Measurements from ENCODE around the gene SOX6. TPM values are rescaled to one million over a fixed set of nuclear protein-coding genes. Genes with fewer than 3 reads are reported as not detected.

Gene SOX6
- total RNA-seq, 1 experiment from 2014 or later = not detected

- no peak overlapping the region for H3K23ac ChIP-seq (ENCODE audit: insufficient read length, low read depth, low read length)
- no peaks in the 10 kb centered on the region for H3K4me1 ChIP-seq (ENCODE audit: insufficient read depth, low read length)
- Mint-ChIP-seq H3K4me3 (no peak overlapping the region), H3K4me1 (no peaks in the 10 kb centered on the region), H3K27me3 (ENCODE audit: low read depth) (peaks cover 22% of the 10 kb centered on the region), H3K36me3 (ENCODE audit: insufficient read depth in 1 of 3, low read depth in 3 of 3) (no peaks in the 10 kb centered on the region), H3K27ac (no peak overlapping the region), H3K9me3 (no peaks in the 10 kb centered on the region)
- no peak for DNase-seq
- no peak overlapping the region for H2BK120ac ChIP-seq (ENCODE audit: low read depth, low read length, poor library complexity, severe bottlenecking)
- H2AFZ ChIP-seq (ENCODE audit: low read length) = no peak overlapping the region
- no peaks in the 10 kb centered on the region for H3K23me2 ChIP-seq (ENCODE audit: insufficient read length, low read depth, low read length, poor library complexity, severe bottlenecking)
- no peak overlapping the region for H2BK12ac ChIP-seq (ENCODE audit: insufficient read length, low read depth, low read length)
- H3K56ac ChIP-seq (ENCODE audit: insufficient read length, low read depth, low read length) = no peak overlapping the region
- H2BK20ac ChIP-seq (ENCODE audit: low read depth, low read length, poor library complexity, severe bottlenecking) = no peak overlapping the region
- H3K4ac ChIP-seq (ENCODE audit: low read depth, low read length) = no peak overlapping the region
- H3K4me2 ChIP-seq (ENCODE audit: insufficient read depth, insufficient read length, low read length) = no peak overlapping the region
- no peak overlapping the region for H3K27ac ChIP-seq (ENCODE audit: insufficient read length, low read depth, low read length)
- H4K20me1 ChIP-seq (ENCODE audit: control insufficient read depth, insufficient read depth, insufficient read length) = no peaks in the 10 kb centered on the region
- H2BK5ac ChIP-seq (ENCODE audit: insufficient read length, low read length) = no peak overlapping the region
- no peak overlapping the region for H4K91ac ChIP-seq (ENCODE audit: insufficient read length, low read depth, low read length)
- no peaks in the 10 kb centered on the region for H3K27me3 ChIP-seq (ENCODE audit: insufficient read depth, low read length)
- H3T11ph ChIP-seq (ENCODE audit: low read length) = no peak overlapping the region
- no peak overlapping the region for H3K9ac ChIP-seq (ENCODE audit: extremely low read depth, insufficient read length, low read length)
- H4K8ac ChIP-seq (replicated peaks; ENCODE audit: insufficient read length, low read depth, low read length) = no peak overlapping the region
- no peak overlapping the region for H2AK5ac ChIP-seq (ENCODE audit: insufficient read length, low read length)
- no peaks in the 10 kb centered on the region for H3K9me3 ChIP-seq (ENCODE audit: control insufficient read depth, low read depth, low read length)
- no peak overlapping the region for H4K5ac ChIP-seq (ENCODE audit: insufficient read length, low read depth, low read length)
- TF ChIP-seq CTCF (conservative IDR thresholded peaks at IDR 0.05) = no peak
- no peak overlapping the region for H2BK15ac ChIP-seq (ENCODE audit: low read depth, low read length)
- no peaks in the 10 kb centered on the region for H3K79me1 ChIP-seq (ENCODE audit: insufficient read depth, low read depth, low read length, poor library complexity, severe bottlenecking)
- H3K18ac ChIP-seq (ENCODE audit: insufficient read length, low read depth, low read length) = no peak overlapping the region
- no peaks in the 10 kb centered on the region for H3K79me2 ChIP-seq (ENCODE audit: insufficient read depth, low read length)
- no peak overlapping the region for H3K14ac ChIP-seq (ENCODE audit: insufficient read depth, low read length)
Measured at GRCh38 chr11:16310943-16311342, 45.4 kb downstream of the SOX6 start.
